Forelimb muscle (tissue), 1 donor: ENCODE data around the gene MFSD6. TPM values are rescaled to one million over a fixed set of nuclear protein-coding genes. Genes with fewer than 3 reads are reported as not detected.
"Not testable (repeated sequence)": the region's sequence is repeated elsewhere in the genome, so short reads cannot be mapped to it uniquely, and the experiment has no call there.

Experiments
- DNase-seq: peaks from one replicate; pipeline ENCODE4 v3.0.0-alpha.2; 2013; ENCODE audit warnings: low read depth
- polyA plus RNA-seq: library from polyadenylated mRNA; unstranded; fragments of 120-200 nt; gene quantifications from one replicate; pipeline ENCODE4 v1.2.1, GENCODE V29; 2013; ENCODE audit not compliant: insufficient read length

The MFSD6 gene
- polyA plus RNA-seq, 1 donor, result 9.3 TPM

DNA sequence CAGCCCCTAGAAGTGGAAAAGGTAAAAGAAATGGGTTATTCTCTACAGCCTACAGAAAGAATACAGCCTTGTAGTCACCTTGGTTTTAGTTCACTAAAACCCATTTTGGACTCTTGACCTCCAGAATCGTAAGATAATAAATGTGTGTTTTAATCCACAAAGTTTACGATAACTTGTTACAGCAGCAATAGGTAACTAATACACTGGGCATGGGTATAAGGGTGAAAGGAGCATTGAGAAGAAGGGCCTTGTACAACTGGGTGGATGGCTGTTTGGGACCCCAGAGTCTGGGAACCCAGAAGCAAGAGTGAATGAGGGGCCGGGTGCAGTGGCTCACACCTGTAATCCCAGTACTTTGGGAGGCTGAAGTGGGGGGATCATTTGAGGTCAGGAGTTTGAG, 2.2 kb upstream of the MFSD6 start:
- DNase-seq, result no peak

DNA sequence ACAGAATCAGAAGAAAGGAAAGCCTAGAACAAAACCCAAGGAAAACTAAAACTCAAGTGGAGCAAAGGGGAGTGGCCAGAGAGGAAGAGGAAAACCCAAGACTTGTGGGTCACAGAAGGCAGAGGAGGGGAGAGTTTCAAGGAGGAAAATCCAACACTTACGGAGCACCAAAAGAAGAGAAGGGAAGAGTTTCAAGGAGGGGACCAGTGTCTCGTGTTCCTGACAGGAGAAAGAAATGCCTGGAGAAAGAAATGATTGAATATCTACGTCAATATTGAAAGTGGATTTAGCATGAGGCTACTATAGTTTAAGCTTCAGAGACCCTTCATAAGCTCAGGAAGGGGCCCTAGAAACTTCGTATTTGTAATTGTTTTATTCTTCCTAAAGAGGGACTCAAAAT, 1.4 kb upstream of the MFSD6 start:
- no peak for DNase-seq

DNA sequence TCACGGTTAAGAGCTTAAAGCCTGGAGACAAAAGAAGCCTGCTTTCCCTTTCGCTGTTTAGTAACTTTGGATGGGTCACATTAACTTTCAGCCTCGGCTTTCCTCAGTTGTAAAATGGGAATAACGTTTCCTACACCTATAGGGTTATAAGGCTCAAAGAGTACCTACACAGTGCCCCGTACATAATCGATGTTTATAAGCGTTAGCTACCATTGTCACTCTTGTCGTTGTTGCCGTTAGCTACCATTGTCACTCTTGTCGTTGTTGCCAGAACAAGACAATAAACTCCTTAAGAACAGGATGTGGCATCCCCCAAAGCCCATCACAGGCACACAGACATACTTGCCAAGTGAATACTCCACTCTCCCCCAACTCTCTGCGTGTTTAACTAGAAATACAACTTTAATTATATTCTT, 901 bp upstream of the MFSD6 start:
- no peak for DNase-seq

DNA sequence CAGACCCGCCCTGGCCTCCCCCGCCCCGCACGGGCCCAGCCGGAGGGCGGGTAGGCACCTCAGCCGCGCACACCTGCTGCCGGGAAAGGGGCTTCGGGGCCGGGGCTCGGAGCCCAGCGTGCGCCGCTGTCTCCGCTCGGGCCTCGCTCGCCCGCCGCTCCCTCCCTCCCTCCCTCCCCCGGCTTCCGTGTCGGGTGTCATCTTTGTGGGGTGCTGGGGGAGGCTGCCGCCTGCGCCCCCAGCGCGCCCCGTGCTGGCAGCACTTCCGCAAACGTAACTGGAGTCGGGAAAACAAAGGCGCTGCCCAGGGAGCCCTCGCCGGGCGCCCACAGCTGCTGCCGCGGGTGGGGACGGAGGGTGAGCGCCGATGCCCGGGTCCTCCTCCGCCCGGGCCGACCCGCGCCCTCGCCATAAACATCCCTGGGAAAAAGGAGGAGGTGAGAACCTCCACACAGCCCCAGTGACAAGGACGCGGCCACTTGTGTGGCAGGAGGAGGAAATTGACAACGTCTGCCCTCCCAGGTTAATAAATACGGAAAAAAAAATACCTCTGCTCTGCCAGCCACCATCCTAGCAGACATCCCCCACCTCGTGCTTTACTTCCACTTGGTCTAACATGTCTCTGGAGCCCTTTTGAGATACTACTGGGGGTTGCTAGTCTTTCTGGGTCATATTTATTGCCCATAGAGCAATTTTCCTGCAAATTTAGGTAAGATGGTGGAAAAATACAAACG, 550 bp downstream of the MFSD6 start:
- no peak for DNase-seq

DNA sequence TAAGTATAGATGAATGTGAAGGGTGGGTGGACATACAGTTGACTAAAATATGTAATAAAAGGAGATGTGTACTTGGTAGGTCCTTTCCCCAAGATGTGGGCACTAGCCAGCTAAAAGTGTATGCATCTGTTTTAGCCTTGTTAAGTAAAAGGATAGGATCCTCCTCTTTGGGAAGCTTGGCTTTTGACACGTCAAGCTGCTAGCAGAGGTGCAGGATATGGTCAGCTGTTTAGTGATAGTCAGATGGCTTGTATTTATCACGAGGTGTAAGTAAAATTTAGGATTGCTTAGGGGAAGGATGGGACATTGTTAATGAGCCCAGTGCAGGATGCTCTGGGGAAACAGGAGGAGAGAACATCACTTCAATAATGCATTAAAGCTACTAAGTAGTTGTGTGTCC, 1.5 kb downstream of the MFSD6 start:
- DNase-seq, result no peak

DNA sequence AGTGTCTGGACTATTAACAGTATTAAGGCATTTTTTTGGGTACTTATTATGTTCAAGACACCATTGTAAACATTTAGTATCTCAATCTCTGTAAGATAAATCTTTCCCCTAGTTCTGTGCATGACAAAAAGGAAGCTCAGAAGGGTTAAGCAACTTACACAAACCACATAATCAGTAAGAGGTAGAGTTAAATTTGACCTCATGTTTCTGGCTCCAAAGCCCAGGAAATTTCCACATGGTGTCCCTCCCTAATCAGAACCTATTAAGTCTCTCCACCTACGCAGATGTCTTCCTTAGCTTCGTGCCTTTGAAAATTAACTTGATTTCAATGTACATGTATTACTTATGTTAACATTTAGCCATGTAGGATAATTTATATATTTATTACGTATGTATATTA, 2.0 kb downstream of the MFSD6 start:
- DNase-seq, result no peak

DNA sequence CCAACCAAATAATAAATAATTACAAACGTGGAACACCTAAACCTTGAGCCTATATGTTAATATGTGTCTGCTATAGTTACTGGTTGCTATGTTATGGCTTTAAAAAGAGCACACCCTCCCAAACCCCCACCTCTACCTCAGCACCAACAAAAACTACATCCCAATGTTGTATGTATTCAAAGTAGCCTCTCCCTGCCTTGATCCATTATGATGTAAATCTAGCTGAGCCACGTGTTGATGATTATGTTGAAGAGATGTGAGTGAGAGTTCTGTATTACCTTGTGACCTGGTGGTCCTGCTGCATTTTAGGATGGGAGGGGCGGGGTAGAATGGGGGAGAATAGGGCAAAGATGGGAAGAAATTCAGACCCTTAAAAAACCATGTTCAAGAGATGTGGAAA, 4.8 kb downstream of the MFSD6 start:
- no peak for DNase-seq

DNA sequence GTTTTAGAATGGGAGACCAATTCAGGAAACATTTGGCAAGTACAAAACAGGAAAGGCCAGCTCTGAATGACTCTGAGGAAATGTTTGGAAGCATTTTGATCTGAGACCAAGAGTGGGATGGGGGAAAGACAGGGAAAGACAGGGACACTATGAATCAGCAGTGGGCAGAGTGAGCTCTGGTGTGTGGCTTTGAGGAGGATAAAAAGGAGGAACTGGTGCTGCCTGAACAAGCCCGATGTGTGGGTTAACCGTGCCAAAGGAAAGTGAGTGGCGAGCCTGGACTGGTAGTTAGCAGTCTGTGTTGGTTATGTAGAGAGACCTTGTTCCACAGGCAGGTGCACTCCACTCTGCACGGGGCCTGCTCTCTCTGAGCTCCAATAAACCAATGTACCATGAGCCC, 5.3 kb downstream of the MFSD6 start:
- DNase-seq, result no peak

DNA sequence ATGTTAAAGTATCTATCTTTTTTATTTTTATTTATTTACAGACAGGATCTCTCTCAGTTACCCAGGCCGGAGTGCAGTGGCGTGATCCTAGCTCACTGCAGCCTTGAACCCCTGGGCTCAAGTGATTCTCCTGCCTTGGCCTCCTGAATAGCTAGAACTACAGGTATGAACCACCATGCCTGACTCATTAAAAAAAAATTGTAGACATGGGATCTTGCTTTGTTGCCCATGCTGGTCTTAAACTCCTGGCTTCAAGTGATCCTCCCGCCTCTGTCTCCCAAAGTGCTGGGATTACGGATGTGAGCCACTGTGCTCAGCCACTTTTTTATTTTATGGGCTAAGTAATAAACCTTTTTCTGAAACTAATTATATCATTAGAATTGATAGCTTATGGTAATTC, 7.1 kb downstream of the MFSD6 start:
- no peak for DNase-seq

DNA sequence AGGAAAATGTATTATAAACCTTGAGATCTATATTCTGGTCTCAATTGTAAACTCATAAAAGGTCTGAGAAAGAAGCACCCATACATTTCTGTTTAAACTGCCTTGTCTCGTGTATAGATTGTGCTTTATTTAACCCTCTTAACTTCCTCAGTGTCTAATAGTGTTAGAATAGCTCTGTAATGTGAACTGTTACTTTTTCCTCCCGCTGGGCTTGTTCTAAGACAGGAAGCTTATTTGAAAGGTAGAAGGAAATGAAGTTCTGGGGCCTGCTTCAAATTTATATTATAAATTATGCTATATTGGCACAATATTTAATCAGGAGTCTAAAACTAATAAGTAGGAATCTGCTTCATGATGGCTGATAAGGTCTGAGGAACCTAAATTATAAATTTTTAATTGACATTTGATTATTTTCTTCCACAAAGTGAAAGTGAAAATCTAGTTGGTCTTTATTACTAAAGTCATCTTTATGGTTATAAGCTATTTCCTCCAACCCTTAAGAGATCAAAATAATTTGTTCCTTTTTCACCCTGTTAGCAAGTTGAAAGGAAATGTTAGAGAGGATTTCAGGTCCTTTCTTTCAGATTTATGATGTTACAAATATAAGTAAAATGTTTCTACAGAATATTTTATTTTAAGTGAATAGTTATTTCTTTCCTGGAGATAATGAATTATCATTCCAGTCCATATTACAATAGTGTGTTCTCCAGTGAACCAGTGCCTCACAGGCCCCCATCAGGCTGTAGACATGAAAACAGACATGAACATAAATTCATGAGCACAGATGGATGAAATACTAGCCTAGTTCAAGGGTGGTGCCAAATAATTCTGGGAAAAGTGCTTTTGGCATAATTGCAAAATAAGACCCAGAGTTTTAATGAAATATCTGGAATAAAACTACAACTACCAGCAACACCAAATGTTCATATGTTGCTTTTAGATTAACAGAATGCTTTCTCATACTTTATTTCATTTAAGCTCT, 7.9 kb downstream of the MFSD6 start:
- no peak for DNase-seq

DNA sequence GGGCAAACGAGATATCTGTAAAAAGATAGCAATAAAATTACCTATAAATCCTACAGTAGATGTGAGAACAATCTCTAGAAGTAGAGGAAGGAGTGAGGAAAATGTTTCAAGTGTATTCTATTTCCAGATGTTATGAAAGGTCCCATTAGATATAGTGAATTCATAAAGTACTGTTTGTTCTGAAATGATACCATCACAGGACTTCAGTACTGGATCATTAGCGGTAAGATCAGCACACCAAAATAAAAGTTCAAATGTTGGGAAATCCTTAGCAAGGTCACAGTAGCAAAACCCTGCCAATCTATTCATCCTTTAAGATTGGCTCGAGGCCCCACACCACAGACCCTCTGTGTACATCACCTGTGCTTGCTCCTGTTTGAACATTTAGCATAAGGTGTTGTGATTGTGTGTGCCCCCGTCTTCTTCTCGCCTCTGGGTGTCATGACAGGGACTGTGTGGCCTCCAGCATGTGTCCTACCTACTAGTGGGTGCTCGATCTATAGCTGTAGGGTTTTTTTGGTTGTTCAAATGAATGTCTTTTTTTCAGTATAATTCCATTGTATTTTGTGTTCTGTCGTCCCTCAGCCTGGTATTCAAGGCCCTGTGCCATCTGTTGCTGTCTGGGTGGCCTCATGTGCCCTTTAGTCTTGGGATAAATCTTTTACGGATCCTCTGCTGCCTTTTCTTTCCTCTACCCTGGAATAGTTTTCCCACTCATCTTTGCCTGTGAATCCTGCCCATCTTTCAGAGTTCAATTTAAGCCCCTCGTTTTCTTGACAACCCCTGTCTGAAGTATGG, 9.1 kb downstream of the MFSD6 start:
- DNase-seq, result no peak

DNA sequence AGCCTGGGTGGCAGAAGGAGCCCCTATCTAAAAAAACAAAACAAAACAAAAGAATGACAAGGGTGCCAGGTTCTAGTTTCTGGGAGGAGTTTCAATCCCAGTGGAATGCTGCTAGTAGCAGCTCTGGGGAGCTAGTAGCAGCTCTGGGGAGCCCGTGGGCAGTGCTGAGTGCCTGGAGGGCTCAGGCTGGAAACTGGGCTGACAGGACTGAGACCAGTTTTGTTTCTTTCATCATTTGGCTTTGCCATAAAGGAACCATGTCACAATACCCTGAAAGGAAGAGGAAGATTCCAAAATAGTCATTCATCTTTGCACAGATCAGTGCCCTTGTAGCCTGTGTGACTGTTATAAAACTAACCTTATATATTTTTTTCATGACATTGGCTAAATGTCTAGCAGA, 10.6 kb downstream of the MFSD6 start:
- DNase-seq, result no peak

DNA sequence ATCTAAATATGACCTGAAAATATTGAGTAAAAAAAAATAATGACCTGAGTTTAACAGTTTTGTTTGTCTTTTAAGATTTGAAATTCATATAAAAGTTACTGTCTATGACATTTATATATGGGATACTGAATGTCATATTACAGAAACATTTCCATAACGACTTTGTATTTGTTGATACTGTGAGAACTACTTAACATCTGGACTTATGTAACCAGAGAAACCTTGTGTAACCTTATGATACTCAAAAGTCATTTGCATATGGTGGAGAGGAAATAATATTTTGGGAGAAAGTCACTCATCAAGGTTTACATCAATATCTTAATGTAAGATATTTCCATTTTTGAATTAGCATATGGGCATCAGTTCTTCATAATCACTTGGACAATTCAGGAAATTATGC, 12.6 kb downstream of the MFSD6 start:
- DNase-seq, result no peak

DNA sequence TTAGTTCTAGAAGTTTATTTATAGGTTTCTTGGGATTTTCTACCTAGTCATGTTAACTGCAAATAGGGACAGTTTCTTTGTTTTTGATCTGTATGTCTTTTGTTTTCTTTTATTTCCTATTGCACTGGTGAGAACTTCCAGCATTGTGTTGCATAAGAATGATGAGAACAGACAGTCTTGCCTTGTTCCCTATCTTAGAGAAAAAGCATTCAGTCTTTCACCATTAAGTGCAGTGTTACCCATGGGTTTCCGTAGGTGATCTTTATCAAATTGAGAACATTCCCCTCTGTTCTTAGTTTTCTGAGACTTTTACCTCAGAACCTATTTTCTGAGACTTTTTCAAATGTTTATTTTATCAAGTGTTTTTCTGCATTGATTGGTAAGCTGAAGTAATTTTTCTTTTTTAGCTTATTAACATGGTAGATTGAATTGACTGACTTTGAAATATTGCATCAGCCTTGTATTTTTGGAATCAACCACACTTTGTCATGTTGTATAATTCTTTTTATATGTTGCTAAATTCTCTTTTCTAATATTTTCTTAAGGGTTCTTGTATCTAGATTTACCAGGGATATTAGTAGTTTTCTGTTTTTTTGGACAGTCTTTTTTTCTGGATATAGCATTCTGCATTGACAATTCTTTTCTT, 17.2 kb downstream of the MFSD6 start:
- no peak for DNase-seq

DNA sequence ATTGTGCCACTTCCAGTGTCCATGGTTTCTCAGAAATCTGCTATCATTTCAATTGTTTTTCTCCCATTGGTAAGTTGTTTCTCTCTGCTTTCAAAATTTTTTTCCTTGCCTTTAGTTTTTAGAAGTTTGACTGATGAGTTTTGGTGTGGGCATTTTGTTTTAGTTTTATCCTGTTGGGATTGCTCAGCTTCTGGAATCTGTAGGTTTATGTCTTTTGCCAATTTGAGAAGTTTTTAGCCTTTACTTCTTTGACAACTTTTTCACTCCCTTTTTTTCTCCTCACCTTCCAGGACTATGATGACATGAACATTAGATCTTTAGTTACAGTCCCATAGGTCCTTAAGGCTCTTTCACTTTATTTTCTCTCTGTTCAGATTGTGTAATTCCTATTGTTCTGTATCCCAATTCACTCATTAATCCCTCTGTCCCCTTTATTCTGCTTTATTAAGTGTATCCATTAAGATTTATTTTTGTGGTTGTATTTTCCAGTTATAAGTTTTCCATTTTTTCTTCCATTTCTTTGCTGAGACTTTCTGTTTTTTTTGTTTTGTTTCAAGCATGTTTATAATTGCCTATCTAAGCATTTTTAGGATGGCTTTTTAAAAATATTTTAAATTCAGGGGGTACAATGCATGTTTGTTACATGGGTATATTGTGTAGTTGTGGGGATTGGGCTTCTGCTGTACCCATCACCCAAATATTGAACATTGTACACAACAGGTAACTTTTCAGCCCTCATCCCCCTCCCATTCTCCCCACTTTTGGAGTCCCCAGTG, 17.9 kb downstream of the MFSD6 start:
- DNase-seq, result no peak

DNA sequence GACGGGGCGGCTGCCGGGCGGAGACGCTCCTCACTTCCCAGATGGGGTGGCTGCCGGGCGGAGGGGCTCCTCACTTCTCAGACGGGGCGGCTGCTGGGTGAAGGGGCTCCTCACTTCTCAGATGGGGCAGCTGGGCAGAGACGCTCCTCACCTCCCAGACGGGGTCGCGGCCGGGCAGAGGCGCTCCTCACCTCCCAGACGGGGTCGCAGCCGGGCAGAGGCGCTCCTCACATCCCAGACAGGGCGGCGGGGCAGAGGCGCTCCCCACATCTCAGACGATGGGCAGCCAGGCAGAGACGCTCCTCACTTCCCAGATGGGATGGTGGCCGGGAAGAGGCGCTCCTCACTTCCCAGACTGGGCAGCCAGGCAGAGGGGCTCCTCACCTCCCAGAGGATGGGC, 22.7 kb downstream of the MFSD6 start:
- not testable (repeated sequence) for DNase-seq

DNA sequence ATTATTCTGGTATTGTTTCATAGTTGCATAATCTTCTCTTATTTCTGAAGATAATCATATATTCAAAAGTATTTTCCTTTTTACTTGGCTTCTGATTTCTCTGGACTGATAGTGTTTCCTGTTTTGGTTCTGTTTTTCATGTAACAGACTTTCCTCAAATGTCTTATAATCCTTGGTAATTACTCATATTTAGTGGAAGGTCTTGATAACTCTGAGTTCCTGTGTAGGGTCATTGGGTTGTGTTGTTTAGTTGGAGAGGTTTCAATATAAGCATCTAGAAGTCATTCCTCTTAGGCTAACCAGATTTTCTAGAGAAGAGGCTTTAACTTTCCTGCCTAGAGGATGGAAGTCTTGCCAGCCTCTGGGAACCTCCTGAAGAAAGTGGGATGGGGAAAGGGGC, 23.8 kb downstream of the MFSD6 start:
- DNase-seq, result no peak

DNA sequence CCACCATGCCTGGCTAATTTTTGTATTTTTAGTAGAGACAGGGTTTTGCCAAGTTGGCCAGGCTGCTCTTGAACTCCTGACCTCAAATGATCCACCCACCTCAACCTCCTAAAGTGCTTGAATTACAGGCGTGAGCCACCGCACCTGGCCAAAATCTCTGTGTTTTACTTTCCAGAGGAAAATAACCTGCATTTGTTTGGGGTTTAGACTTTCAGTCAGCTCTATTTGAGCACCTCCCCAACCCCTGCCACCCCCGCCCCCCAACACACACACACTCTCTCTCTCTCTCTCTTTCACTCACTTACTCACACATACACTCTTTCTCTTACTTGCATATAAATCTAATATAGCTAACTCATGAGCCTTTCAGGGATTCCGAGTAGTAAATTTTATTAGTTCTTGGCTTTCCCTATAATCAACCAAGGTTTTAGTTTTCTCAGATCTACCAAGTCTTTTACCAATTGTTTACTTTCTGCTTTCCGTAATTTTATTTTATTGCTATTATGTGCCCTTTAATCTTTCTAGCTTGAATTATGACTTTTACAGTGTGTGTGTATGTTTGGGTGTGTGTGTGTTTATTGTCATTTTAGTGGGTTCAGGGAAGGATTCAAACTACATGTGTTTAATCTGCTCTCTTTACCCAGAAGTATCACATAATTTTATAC, 24.5 kb downstream of the MFSD6 start:
- DNase-seq, result no peak

DNA sequence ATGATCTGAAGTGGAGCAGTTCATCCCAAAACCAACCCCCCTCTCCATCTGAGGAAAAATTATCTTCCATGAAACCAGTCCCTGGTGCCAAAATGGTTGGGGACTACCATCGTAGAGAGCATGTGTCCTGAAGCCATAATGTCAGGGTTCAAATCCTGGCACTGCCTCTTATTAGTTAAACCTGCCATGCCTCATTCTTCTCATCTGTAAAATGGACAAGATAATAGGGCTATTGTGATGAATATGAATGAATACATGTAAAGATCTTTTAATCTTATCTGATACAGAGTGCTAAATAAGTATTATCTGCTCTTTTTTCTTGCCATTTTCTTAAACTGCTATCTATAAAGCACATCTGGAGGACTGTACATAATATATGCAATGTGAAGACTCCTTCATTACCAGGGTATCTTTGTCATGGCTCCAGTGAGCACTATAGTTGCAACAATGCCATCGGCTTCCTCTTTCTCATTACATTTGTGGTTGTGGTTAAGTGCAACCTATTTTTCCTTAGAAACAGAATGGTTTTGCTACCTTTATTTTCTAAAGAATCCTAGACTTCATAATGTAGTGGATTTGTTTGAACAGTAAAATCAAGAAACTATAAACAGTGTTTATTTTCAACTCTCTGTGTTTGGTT, 27.0 kb downstream of the MFSD6 start:
- no peak for DNase-seq

DNA sequence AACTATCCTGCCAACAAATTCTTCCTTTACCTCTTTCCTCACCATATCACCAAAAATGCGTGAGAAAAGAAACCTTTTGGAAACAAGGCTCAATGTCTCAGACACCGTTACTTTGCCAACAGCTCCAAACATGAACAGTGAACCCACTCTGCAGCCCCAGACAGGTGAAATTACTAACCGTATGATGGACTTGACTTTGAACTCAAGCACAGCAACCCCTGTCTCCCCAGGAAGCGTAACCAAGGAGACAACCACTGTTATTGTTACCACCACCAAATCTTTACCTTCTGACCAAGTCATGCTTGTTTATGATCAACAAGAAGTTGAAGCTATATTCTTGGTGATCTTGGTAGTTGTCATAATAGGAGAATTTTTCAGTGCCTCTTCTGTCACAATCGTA, 28.4 kb downstream of the MFSD6 start:
- DNase-seq, result no peak
